ENCODE results near the gene BTBD16.

DNA sequence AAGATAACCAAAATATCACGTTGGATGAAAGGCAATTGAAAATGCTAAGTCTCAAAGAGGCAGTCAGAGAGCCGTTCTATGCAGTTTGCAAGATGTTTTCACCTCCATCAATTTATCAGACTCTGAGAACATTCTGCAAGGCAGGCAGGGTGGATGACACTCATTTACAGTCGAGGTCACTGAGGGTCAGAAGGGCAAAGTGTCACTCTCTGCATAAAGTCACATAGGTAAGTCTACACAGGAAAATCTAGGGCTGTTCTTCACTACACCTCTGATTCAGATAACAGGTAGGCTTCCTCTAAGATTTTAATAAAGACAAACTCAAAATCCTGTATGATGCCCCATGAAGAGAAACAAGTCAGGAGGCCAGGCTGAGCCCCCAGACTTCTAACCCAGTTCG lies 102.0 kb downstream of the BTBD16 start:
- TF ChIP-seq POLR2A (IDR thresholded peaks at IDR 0.05; ENCODE audit: low read depth, low read length) (no peak), CTCF (IDR thresholded peaks at IDR 0.05; ENCODE audit: extremely low read depth in 1 of 2, insufficient read depth in 1 of 2, low read depth in 1 of 2, low read length in 2 of 2) (no peak), EZH2 (IDR thresholded peaks at IDR 0.05; ENCODE audit: borderline replicate concordance, low read depth, low read length, severe bottlenecking) (no peak)
